K562 (cell line): ENCODE measurements around the gene EML2. TPM values are rescaled to one million over a fixed set of nuclear protein-coding genes. Genes with fewer than 3 reads are reported as not detected.

Source experiments
- ATF3 ChIP-seq, 2 experiments: fragments of 450-650 bp in 1 of 2; sonication (generic) in 1 of 2; formaldehyde crosslinking in 1 of 2; IDR thresholded peaks in 1 of 2; conservative IDR thresholded peaks in 1 of 2; 2 replicates each; pipeline versions ENCODE4 v1.6.1 to v1.8.1; 2016 to 2023; ENCODE audit warnings: mild to moderate bottlenecking in 2 of 2, moderate library complexity in 2 of 2, inconsistent platforms in 1 of 2, missing genetic modification reagents in 1 of 2
- CBX1 ChIP-seq: sonication (generic); IDR thresholded peaks from 2 replicates; pipeline ENCODE4 v1.6.1; 2016; ENCODE audit warnings: antibody characterized with exemption, low read depth, mild to moderate bottlenecking
- ESRRB ChIP-seq: fragments of 250-450 bp; sonication (Bioruptor Pico); IDR thresholded peaks from 2 replicates; pipeline ENCODE4 v1.5.0; 2020; ENCODE audit warnings: mild to moderate bottlenecking, moderate library complexity, borderline replicate concordance
- GABPB1 ChIP-seq: sonication (generic); formaldehyde crosslinking; IDR thresholded peaks from 2 replicates; pipeline ENCODE4 v1.8.0; 2022; ENCODE audit warnings: mild to moderate bottlenecking, missing genetic modification reagents
- GATAD2A ChIP-seq: fragments of 450-650 bp; IDR thresholded peaks from 2 replicates; pipeline ENCODE4 v1.6.1; 2017
- HES1 ChIP-seq: fragments of 450-650 bp; IDR thresholded peaks from 2 replicates; pipeline ENCODE4 v1.6.1; 2016; ENCODE audit warnings: low read depth, mild to moderate bottlenecking, moderate library complexity
- KDM5B ChIP-seq: fragments of 200-600 bp; sonication (generic); IDR thresholded peaks from 2 replicates; pipeline ENCODE4 v1.6.1; 2012; ENCODE audit warnings: low read depth, mild to moderate bottlenecking, moderate library complexity, low read length, control low read depth, inconsistent platforms; ENCODE audit not compliant: insufficient replicate concordance
- MAFK ChIP-seq: IDR thresholded peaks from 2 replicates; pipeline ENCODE4 v1.6.1; 2011; ENCODE audit warnings: low read length, improper control_type of control experiment
- MTA3 ChIP-seq: fragments of 450-650 bp; formaldehyde crosslinking; IDR thresholded peaks from 2 replicates; pipeline ENCODE4 v1.6.1; 2017; ENCODE audit warnings: mild to moderate bottlenecking, borderline replicate concordance
- MYNN ChIP-seq, 2 experiments: sonication (generic); formaldehyde crosslinking in 1 of 2; IDR thresholded peaks; 2 replicates each; pipeline versions ENCODE4 v1.5.0 to v1.6.1; 2016 to 2020; ENCODE audit warnings: antibody characterized with exemption in 1 of 2, missing genetic modification reagents in 1 of 2
- POLR3G ChIP-seq: IDR thresholded peaks from 2 replicates; pipeline ENCODE4 v1.6.1; 2011; ENCODE audit not compliant: insufficient read length, insufficient replicate concordance; ENCODE audit errors: extremely low read depth
- RREB1 ChIP-seq: fragments of 250-450 bp; sonication (Bioruptor Pico); IDR thresholded peaks from 2 replicates; pipeline ENCODE4 v1.4.0; 2020
- TARDBP ChIP-seq: fragments of 450-650 bp; IDR thresholded peaks from 2 replicates; pipeline ENCODE4 v1.6.1; 2016
- THRB ChIP-seq: fragments of 450-650 bp; formaldehyde crosslinking; conservative IDR thresholded peaks from 2 replicates; pipeline ENCODE4 v1.4.0; 2022; ENCODE audit warnings: mild to moderate bottlenecking, missing genetic modification characterization
- ZNF445 ChIP-seq: fragments of 250-450 bp; sonication (Bioruptor Pico); IDR thresholded peaks from 2 replicates; pipeline ENCODE4 v1.4.0; 2020; ENCODE audit warnings: low read depth, mild to moderate bottlenecking, moderate library complexity
- ZNF740 ChIP-seq, 3 experiments: fragments of 200-800 bp in 1 of 3; sonication (Bioruptor generic) in 1 of 3; sonication (generic) in 1 of 3; formaldehyde crosslinking in 1 of 3; IDR thresholded peaks; 2 replicates each; pipeline versions ENCODE4 v1.6.1 to v1.8.0; 2016 to 2022; ENCODE audit warnings: mild to moderate bottlenecking in 2 of 3, missing compliant biosample characterization in 2 of 3, missing genetic modification characterization in 2 of 3, missing genetic modification reagents in 1 of 3
- polyA plus RNA-seq, 8 experiments: library from polyadenylated mRNA; depleted of rRNA in 4 of 8; stranded (reverse) in 5 of 8; unstranded in 3 of 8; fragments of >200 nt; fragmentation: Nextera tagmentation in 2 of 8; fragmentation: Illumina TruSeq in 1 of 8; extraction: Ambion mirVana in 2 of 8; extraction: Trizol in 1 of 8; gene quantifications; 2 replicates each; pipeline versions ENCODE4 v1.2.1 to v1.2.3, GENCODE V29; 2011 to 2014; ENCODE audit warnings: inconsistent platforms in 1 of 8, missing spikeins in 1 of 8
- total RNA-seq, 7 experiments: library from RNA; depleted of rRNA in 6 of 7; stranded (reverse); fragments of >200 nt in 6 of 7; fragmentation: Illumina TruSeq in 2 of 7; extraction: Trizol in 2 of 7; gene quantifications; 2 replicates each; pipeline versions ENCODE4 v1.2.1 to v1.2.3, GENCODE V29; 2011 to 2021; ENCODE audit warnings: low replicate concordance in 1 of 7

Gene EML2
- total and polyA plus RNA-seq, 9 of the 15 experiments (the other 6 are each of a cell fraction or from before 2014, with no cell fraction given) = 2.6 to 69.6 (median 24.8) TPM

- TF ChIP-seq RREB1 = no peak
- 0 out of 2 replicates have a peak, but pooled peaks have one; percentile 79 for TF ChIP-seq GATAD2A
- TF ChIP-seq ESRRB = no peak
- no peak for TF ChIP-seq ZNF445
- no peak for TF ChIP-seq MYNN (IDR thresholded peaks at IDR 0.05)
- no peak for TF ChIP-seq MYNN (CRISPR knock-in tag; IDR thresholded peaks at IDR 0.05)
- peak; percentile 42 for TF ChIP-seq GABPB1 (CRISPR knock-in tag)
- TF ChIP-seq MAFK = no peak
- peak; percentile 39 for TF ChIP-seq CBX1
- TF ChIP-seq MTA3 = 0 out of 2 replicates have a peak, but pooled peaks have one; percentile 43
- peak; percentile 36; the same call in 1 of the 2 replicates for TF ChIP-seq ZNF740 (CRISPR knock-in tag; IDR thresholded peaks at IDR 0.05)
- 0 out of 4 replicates have a peak, but pooled peaks of 1 of the 2 experiments have one; percentile 33 for TF ChIP-seq ZNF740 (tag; IDR thresholded peaks at IDR 0.05)
- no peak for TF ChIP-seq KDM5B
- no peak for TF ChIP-seq ATF3 (IDR thresholded peaks at IDR 0.05)
- TF ChIP-seq ATF3 (CRISPR knock-in tag; conservative IDR thresholded peaks at IDR 0.05) = no peak
- no peak for TF ChIP-seq THRB (CRISPR knock-in tag)
- no peak for TF ChIP-seq POLR3G
- TF ChIP-seq HES1 = no peak
- TF ChIP-seq TARDBP = no peak
Measured at GRCh38 chr19:45638930-45639729, at the start of gene EML2 (continued).
